ENCODE results near the gene ZDHHC1.
A peak's percentile ranks its signal among the peaks of the same experiment; 100 is the strongest.

ZDHHC1 gene

GRCh38 chr16:67407176-67407787 is 9.0 kb downstream of the ZDHHC1 start:
- DNase-seq: no peak

- DNase-seq: no peak
Measured at GRCh38 chr16:67406111-67406971, 9.9 kb downstream of the ZDHHC1 start.

GRCh38 chr16:67405336-67405735 is 10.9 kb downstream of the ZDHHC1 start:
- no peak for DNase-seq

- no peak for DNase-seq
Measured at GRCh38 chr16:67404740-67405226, 11.5 kb downstream of the ZDHHC1 start.

GRCh38 chr16:67403976-67404555 is 12.2 kb downstream of the ZDHHC1 start:
- no peak for DNase-seq

- DNase-seq: no peak
Measured at GRCh38 chr16:67400901-67401300, 15.4 kb downstream of the ZDHHC1 start.

- no peak for DNase-seq
Measured at GRCh38 chr16:67399749-67400704, 16.2 kb downstream of the ZDHHC1 start.

GRCh38 chr16:67399218-67399733 is 17.0 kb downstream of the ZDHHC1 start:
- peak; percentile 52 for DNase-seq

- no peak for DNase-seq
Measured at GRCh38 chr16:67398546-67399217, 17.6 kb downstream of the ZDHHC1 start.

GRCh38 chr16:67397812-67398545 is 18.3 kb downstream of the ZDHHC1 start:
- no peak for DNase-seq

- DNase-seq: no peak
Measured at GRCh38 chr16:67397036-67397801, 19.1 kb downstream of the ZDHHC1 start.

GRCh38 chr16:67396159-67397035 is 19.9 kb downstream of the ZDHHC1 start:
- peak; percentile 25 for DNase-seq

- DNase-seq: no peak
Measured at GRCh38 chr16:67395458-67396158, 20.7 kb downstream of the ZDHHC1 start.

- no peak for DNase-seq
Measured at GRCh38 chr16:67395105-67395457, 21.2 kb downstream of the ZDHHC1 start.

GRCh38 chr16:67394155-67395104 is 21.8 kb downstream of the ZDHHC1 start:
- no peak for DNase-seq

GRCh38 chr16:67393788-67394154 is 22.5 kb downstream of the ZDHHC1 start:
- DNase-seq: no peak

GRCh38 chr16:67393111-67393787 is 23.0 kb downstream of the ZDHHC1 start, which contains the start of gene TPPP3:
Gene TPPP3 (minus strand): TSS chr16:67393498. CDS start chr16:67391111, 2,387 bp downstream.
- DNase-seq: peak; percentile 88
